Inferior parietal cortex (tissue), 1 donor: ENCODE results near the gene TPRA1.

ENCODE experiments used
- DNase-seq: peaks from one replicate; pipeline ENCODE4 v3.0.0-alpha.2; 2016; ENCODE audit errors: extremely low spot score

The TPRA1 gene

DNA sequence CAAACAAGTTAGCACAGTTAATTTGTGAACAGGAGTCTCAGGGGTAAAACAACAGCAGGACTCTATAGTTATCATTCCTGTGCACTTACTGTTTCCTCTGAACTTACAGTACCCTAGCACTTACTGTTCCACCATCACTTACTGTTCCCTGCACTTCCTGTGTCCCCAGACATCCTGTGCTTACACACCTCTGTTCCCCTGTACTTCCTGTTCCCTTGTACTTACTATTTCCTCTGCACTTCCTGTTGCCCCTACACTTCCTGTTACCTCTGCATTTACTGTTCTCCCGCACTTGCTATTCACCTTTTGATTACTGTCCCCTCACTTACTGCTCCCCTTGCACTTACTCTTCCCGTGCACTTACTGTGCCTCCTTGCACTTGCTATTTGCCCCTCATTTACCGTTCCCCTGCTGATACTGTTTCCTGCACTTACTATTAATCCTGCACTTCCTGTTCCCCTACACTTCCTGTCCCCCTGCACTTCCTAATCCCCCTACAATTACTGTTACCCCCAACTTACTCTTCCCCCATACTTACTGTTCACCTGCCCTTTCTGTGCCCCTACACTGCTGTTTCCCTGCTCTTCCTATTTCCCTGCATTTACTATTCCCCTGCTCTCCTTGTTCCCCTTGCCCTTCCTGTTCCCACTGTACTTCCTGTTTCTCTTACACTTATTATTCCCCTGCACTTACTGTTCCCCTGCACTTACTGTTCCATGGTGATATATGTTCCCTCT lies 30.3 kb downstream of the TPRA1 start:
- DNase-seq, result no peak

DNA sequence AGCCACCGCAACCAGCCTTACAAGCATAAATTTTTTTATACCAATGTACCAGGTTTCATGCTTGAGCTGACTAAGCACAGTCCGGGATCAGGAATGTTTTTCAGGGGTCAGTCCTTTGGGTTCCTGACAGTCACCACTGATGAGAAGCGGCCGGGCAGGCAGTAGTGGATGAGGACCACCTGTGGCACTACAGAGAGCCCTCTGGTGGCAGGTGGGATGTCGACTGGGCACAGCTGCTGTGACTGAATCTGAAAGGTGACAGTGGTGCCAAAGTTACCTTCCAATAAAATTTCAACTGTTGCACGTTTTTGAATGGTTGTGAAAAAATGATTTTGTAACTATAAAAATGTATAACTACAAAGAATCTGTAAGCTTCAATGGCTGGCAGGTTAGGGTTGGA lies 34.0 kb downstream of the TPRA1 start:
- DNase-seq, result no peak

DNA sequence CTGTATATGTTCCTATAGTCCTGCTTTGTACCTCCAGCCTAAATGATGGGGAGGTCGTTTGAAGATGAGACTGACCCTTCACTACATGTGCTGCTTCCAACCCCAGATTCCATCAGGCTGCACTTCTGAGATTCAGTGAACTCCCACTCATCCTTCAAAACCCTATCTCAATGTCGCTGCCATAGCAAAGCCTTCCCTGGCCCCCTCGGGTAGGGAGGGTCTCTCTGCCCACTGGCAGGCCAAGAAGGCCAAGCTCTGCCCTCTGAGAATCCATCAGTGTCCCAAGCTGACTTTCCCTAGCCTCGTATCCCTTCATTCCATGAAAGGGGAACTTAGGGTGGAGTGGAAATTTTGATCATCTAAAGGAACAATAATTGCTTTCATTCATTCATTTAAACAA lies 35.4 kb downstream of the TPRA1 start:
- no peak for DNase-seq

DNA sequence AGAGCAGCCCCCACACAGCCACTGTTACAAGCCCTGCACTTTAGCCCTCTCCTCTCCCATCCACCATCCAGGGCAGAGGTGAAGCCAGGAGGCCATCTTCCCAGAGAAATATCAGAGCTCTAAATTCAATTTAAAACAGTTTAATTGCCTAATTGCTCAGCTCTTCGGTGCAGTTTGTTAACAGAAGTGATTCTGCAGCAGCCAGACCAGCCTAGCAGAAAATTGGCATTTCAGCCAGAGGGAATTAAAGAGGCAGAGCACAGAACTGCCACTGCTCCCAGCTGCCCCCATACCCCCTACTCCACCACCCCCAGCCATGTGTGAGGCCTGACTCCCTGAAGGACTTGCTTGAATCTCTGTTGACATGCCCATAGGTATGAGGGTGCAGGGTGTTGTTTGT lies 38.5 kb downstream of the TPRA1 start:
- no peak for DNase-seq

DNA sequence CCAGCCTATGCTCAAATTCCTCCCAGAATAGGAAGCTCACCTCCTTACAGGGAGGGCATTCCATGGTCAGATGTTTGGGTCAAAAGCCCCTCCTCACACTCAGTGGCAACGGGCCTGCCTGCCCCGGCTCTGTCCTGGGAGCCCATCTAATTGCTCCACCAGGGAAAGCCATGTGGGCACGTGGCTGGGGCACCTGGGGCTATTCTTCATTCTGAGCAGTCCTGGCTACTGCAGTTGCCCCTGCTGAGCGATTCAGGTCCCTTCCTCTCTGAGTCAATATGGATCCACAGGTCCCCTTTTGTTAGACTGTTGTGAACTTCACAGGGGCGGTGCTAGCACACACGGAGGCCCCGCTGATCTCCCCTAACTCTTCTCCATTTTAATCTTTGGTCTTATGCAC lies 39.4 kb downstream of the TPRA1 start:
- no peak for DNase-seq

DNA sequence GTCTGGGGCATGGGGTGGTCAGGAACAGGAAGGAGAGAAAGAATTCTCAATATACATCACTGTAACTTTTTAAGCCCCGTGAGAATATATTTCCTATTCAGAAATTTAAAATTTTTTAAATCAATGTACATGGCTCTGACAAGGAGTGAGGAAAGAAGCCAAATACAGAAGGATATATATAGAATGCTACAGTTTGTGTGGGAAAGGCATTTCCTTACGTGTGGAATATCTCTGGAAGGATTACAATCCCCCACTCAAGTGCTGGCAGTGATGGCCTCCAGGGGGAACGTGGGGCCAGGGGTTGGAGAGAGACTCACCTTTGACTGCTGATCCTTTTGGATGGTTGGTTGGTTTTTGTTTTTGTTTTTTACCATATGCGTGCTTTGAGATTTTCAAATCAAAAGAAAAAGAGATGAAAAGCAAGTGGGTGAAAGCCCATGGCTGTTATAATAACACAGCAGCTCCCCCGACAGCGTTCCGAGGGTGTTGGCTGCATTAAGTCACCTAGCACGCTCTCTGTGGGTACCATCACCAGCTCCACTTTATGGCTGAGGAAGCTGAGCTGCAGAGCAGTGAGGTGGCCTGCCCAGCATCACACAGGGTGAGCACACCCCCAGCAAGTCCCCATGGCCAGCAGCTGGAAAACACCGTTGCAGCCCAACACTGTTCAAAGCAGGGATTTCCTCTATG lies 39.9 kb downstream of the TPRA1 start:
- DNase-seq, result no peak

DNA sequence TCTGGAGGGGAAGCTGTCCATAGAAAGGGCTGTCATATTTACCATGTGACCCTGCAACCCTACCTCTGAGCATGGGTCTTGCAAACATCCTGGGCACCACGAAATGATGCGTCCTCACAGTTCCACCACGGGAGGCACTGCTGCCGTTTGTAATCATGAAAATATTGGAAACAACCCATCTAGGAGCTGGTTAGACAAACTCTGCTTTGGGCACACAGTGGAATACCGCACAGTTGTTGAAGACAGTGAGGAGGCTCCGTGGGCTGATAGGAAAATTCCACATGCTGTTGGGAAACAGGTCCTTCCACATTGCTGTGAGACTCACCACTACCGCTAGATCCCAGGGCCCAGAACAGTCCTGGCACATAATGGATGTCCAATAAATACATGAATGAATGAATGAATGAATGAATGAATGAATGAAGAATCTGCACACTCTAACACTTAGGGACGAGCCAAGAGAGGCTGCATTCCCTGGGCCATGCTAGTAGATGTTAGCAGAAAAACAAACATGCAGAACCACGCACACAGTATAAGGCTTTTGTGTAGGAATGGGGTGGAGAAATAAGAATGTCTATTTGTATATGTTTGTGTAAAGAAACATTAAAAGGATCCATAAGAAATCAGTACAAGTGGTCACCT lies 40.6 kb downstream of the TPRA1 start:
- DNase-seq, result no peak

DNA sequence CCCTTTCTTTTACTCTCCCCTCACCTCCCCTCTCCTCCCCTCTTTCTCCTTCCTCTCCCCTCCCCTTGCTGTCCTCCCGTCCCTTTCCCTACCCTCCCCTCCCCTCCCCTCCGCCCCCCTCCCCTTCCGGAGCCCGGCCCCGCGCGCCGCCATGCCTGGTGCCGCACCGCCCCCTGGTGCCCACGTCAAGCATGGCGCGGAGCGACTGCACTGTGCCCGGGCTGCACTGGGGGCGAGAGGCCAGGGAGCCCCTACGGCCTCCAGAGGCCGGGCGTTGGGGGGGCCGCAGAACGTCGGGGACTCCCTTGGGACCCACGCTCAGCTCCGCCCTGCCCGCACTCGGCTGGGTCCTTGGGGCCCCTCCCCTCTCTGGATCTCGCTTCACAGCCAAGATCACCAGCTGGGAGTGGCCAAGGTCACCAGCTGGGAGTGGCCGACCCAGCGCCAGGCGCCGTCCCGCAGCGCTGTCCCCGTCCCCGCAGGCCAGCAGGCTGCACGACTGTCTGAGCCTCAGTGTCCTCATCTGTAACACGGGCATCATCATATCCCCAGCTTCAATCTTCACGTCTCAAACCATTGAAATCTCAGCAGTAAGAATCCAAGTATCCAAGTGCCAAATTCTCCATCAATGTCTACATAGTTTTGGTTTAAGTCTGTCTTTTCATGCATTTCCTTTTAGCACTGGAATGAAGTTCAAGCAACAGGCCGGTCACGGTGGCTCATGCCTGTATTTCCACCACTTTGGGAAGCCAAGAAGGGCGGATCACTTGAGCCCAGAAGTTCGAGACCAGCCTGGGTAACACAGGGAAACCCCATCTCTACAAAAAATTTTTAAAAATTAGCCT lies 42.5 kb downstream of the TPRA1 start:
- DNase-seq, result peak; percentile 65

DNA sequence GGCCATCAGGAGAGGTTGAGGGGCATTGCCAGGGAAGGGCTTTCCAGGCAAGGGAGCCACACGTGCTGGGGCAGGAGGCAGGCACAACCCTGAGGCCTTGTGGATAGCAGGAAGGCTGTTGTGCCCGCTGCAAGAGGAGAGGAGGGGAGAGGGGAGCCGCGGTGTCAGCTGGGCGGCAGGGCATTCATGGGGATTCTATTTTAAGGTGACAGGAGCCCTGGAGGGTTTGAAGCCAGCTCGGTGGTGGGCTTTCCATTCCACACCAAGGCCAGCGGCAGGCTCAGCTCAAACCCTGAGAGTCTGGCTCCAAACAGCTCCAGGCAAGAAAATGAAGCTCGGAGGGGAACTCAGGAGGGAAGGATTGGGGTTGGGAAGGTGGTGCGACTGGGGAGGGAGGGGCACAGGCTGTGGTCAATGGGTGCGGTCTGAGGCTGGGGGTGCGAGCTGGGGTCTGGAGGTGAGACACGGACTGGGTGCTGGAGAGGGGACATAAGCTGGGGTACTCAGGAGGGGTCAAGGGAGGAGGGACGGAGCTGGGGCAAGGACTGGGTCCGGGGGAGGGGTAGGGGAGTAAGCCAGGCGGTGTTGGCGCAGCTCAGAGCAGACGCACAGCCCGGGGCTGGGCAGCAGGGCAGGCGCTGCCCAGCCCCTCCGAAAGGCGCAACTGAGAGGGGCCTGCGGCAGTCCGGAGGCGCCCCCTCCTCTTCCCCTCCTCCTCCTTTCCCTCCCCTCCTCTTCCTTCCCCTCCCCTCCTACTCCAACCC lies 43.4 kb downstream of the TPRA1 start:
- DNase-seq, result no peak

DNA sequence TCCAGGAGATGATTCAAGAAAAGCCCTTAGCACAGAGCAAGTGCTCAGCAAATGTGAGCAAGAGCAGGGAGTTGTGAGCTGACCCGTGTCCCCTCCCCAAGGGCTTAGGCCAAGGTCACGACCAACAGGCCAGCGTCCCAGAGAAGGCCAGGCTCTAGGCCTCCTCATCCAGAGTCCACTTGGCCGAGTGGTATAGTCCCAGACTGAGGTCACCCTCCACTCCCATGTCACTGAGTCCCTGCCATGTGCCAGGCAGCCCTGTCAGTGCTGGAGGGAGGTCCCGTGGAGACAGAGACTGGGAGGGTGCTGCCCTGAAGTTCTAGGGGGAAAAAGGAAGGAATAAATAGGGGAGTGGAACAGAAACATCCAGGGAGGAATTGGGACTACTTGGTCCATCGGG lies 44.0 kb downstream of the TPRA1 start:
- DNase-seq, result no peak

DNA sequence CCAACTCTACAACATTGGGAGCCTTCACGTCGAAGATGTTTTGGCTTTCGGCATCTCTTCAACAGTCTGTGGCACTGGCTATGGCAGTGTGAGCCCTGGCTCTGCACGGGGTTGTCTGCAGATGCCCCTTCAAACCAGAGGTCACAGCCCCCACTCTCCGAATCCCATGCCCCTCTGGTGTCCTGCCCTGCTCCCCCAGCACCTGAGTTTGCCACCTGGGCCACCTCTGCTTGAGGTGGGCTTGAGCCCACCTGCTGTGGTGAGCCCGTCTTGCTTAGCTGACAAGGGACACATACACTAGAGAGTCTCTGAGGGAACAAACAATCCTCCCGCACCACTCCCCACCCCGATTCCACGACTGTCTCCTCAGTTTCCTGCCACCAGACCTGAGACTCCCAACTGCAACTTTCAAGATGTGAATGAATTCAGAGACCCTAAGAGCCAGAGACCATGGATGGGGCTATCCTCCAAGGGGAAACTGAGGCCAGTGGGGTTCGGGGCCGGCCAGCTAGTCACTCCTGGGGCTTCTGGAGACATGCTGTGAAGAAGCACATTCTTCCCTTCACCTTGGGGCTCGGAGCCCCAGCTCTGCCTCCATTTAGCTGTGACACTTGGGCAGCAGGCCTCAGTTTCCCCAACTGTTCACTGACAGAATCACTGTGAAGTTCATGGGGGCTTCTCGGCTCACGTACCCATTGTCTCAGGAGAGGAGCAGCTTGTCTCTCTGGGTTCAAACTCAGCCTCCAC lies 44.6 kb downstream of the TPRA1 start:
- DNase-seq, result no peak

DNA sequence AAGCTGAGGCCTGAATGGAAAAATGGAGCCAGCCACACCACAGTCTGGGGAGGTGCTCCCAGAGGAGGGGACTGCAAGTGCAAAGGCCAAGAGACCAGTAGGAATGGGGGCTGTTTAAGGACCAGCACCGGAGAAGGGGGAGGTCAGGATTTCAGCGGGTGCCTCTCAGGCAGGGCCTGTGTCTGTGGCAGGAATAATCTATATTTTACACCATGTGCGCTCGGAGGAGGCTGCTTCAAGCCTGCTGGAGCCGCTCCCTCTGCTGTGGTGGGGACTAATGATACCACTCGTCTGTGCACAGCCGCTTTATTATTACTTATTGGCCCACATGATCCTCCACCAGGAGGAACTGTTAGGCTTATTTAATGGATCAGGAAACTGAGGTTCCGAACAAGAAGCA lies 45.3 kb downstream of the TPRA1 start:
- no peak for DNase-seq

DNA sequence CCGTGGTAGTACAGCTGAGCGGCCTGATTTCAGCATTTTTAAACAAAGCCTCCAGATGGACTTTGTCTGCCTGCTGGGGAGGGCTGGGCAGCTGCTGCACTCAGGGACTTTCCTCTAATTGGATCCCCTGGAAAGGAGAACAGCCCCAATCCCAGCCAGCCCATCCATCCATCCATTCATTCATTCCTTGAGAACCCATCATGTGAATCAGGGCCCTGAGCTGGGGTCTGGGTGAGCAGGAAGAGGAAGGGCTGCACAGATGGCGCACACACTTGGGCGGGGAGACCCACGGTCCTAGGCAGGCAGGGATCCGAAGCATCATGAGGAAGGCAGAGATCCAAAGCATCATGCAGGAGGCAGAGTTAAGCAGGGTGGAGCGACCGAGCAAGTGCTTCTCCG lies 45.7 kb downstream of the TPRA1 start:
- no peak for DNase-seq

DNA sequence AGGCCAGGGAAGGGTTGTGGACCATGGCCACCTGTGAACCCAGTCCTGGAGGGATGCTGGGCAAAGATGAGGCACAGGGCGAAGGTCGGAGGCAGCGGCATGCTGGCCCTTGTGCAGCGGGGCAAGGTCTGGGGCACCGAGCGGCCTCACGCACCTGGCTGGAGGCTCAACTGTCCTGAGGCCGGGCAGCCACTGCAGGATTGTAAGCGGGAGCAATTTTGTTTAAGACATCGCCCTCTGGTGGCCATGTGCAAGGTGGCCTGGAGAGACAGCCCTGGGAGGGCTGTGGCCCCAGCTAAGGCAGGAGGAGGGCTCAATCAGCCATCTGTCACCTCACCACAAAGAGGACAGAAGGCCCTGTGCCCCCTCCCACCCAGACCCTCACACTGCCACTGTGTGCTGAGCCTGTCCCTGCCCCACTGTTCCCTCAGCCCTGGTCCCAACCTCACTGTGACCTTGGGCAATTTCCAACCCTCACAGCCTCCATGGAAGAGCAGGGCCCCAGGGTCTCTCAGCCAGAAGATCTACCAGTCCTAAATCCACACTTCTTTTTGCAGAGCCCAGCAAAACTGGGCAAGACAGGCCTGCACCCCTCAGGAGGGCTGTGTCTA lies 46.2 kb downstream of the TPRA1 start:
- DNase-seq, result peak; percentile 82

DNA sequence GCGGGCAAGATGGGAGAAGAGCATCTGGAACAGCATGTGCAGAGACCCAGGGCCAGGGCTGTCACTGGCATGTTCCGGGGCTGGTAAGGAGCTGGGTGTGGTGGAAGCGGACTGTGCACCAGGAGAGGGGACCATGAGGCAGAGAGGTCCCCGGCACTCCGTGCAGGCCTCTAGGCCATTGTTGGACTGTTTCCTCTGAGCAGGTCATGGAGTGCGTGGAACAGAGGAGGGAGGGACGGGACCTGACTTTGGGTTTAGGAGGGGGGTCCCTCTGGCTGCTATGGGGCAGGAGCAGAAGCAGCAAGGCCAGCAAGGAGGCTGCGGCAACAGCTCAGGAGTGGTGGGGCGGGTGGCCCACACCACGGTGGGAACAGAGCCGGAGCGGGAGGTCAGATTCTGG lies 47.1 kb downstream of the TPRA1 start:
- no peak for DNase-seq

DNA sequence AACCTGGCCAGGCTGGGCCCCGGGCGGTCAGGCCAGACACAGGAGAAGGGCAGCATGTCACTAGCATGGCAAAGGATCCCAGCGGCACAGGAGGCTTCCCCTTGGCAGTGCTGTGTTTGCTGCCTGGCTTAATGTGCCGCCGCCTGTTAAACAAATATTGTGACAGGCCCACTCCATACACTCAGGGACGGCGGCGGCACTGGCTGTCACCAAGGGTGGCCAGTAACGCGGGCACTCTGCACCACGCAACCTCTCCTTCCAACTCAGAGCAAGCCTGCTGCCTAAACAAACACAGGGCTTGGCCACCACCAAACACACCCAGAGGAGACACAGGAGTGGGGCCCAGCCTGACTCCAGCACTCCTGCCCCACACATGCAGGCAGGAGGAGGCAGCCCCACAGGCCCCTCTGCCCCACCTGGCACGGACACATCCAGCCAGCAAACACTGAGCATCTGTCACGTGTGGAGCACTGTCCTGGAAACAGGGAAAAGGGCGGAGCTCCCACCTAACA lies 48.0 kb downstream of the TPRA1 start:
- no peak for DNase-seq

DNA sequence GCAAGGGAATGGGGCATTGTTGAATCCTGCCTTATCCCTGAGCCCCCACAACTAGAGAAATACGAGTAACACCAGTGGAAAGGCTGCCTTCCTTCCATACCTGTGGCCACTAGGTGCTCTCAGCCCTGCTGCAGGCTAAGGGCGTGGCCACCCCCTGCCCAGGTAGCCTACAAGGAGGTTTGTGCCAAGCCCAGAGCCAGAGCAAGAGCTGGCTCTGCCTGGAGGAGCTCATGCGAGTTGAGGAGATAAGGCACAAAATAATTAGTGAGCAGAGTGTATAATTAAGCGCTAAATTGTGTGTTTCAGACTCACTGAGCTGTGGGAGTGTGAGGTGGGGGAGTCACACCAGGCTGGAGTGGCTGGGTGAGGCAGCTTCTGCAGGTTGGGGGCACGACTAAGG lies 49.2 kb downstream of the TPRA1 start:
- no peak for DNase-seq

DNA sequence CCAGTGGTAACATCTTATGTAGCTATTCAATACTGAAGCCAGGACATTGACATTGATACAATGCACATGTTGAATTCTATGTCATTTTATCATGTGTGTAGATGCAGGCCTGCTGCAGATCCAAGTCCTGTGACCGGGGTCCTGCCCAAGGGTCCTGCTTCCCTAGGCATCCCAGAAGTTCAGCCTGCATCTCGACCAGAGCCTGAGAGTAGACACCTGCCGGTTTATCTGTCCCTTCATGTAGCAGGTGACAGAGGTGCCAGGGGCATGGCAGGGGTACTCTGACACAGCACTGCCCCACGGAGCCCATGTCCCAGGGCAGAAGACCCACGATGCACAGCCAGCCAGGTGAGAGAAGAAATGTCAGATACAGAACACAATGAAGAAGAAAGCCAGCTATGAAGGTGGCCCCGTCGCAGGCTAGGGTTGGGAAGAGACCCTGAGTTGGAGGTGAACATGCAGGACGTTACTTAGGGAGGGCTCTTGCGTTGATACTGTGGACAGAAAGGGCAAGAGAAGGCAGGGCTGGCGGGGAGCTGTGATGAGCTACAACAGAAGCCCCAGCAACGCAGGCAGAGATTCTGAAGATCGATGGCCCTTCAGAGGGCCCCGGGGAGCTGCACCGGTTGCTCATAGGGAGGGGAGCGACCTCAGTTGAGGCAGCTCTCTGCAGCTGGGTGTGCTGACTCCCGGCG lies 51.0 kb downstream of the TPRA1 start:
- no peak for DNase-seq

DNA sequence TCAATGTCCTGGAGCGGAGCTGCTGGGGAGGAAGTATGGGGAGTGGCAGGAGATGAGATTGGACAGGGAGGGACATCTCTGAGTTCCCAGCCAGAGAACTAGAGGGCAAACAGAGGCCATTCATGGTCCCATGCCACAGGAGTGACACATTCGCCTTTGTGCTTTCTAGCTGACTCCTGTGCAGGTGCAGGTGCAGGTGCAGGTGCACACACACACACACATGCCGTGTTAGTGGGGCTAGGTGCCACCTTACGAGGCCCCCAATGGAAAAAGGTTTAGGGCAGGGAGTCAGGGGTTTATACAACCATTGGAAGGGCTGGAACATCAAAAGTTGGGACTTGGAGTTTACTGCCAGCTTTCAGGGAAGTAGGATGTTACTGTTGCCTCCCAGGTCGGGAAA lies 52.0 kb downstream of the TPRA1 start:
- DNase-seq, result no peak
